H1 (cell line): ENCODE measurements around the gene TLL1. TPM values are rescaled to one million over a fixed set of nuclear protein-coding genes. Genes with fewer than 3 reads are reported as not detected.

Experiments
- CHD2 ChIP-seq: IDR thresholded peaks from 2 replicates; pipeline ENCODE4 v1.6.1; 2012; ENCODE audit warnings: low read length, improper control_type of control experiment
- HDAC6 ChIP-seq: IDR thresholded peaks from one replicate; pipeline ENCODE4 v1.7.1; 2012; ENCODE audit warnings: low read depth, mild to moderate bottlenecking, inconsistent platforms, low read length, moderate library complexity
- NRF1 ChIP-seq: IDR thresholded peaks from 2 replicates; pipeline ENCODE4 v1.6.1; 2011; ENCODE audit warnings: mild to moderate bottlenecking, low read depth, low read length, improper control_type of control experiment
- PHF8 ChIP-seq: fragments of 200-600 bp; sonication (generic); conservative IDR thresholded peaks from 2 replicates; pipeline ENCODE4 v1.7.1; 2012; ENCODE audit warnings: low read depth, mild to moderate bottlenecking, inconsistent platforms, low read length, moderate library complexity
- polyA plus RNA-seq, 7 experiments: library from polyadenylated mRNA; depleted of rRNA in 3 of 7; stranded (reverse) in 5 of 7; unstranded in 2 of 7; fragments of >200 nt in 5 of 7; fragments of 200-250 nt in 2 of 7; gene quantifications; 1 replicate in 5 of 7; 2 replicates in 1 of 7; 4 replicates in 1 of 7; pipeline versions ENCODE4 v1.2.1 to v1.2.3, GENCODE V29; 2011 to 2013; ENCODE audit warnings: missing spikeins in 2 of 7, mixed read lengths in 2 of 7
- total RNA-seq: library from RNA; stranded (reverse); fragmentation: NEBNext Ultra II Directional; extraction: Animal tissue kit (Norgen Biotek cat#: 25700); gene quantifications from 2 replicates; pipeline ENCODE4 v1.2.1, GENCODE V29; 2021
- TF ChIP-seq, protein P1 (sequence below), 3 experiments: IDR thresholded peaks; 1 replicate in 2 of 3; 2 replicates in 1 of 3; pipeline versions ENCODE4 v1.5.1 to v1.6.1; 2011; ENCODE audit warnings: low read length in 3 of 3, mild to moderate bottlenecking in 3 of 3, inconsistent platforms in 2 of 3, low read depth in 1 of 3, moderate library complexity in 1 of 3; ENCODE audit not compliant: insufficient read depth in 1 of 3; ENCODE audit errors: control extremely low read depth in 1 of 3
- TF ChIP-seq, protein P2 (sequence below): IDR thresholded peaks from 2 replicates; pipeline ENCODE4 v1.6.1; 2011; ENCODE audit warnings: low read length, improper control_type of control experiment

TLL1 gene
- total and polyA plus RNA-seq, 2 of the 8 experiments (the other 6 are each of a cell fraction or from before 2014, with no cell fraction given) = 0.18 to 1.1 TPM

DNA sequence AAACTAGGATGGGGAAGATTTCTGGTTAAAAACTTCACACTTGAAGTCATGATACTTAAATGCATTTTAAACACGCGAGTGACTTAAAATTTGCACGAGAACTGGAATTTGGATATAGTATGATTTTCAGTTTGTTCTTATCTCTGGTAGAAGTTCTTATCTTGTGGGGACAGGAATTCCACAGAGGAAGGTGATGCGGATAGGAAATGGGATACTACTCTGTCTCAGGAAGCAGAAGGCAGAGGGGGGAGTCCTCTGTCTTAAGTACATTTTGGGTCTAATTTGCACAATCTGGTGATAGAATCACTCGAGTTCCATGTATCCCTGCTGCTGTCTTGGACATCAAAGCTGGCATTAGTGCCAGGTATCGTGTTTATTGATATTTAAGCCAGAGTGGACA, 53.3 kb downstream of the TLL1 start (continued):
- TF ChIP-seq, protein P1, sequence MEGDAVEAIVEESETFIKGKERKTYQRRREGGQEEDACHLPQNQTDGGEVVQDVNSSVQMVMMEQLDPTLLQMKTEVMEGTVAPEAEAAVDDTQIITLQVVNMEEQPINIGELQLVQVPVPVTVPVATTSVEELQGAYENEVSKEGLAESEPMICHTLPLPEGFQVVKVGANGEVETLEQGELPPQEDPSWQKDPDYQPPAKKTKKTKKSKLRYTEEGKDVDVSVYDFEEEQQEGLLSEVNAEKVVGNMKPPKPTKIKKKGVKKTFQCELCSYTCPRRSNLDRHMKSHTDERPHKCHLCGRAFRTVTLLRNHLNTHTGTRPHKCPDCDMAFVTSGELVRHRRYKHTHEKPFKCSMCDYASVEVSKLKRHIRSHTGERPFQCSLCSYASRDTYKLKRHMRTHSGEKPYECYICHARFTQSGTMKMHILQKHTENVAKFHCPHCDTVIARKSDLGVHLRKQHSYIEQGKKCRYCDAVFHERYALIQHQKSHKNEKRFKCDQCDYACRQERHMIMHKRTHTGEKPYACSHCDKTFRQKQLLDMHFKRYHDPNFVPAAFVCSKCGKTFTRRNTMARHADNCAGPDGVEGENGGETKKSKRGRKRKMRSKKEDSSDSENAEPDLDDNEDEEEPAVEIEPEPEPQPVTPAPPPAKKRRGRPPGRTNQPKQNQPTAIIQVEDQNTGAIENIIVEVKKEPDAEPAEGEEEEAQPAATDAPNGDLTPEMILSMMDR (IDR thresholded peaks at IDR 0.05; ENCODE audit: control extremely low read depth in 1 of 3, insufficient read depth in 1 of 3, low read depth in 1 of 3, low read length in 3 of 3) = no peak
- no peak for TF ChIP-seq PHF8
- no peak for TF ChIP-seq NRF1
- TF ChIP-seq, protein P2, sequence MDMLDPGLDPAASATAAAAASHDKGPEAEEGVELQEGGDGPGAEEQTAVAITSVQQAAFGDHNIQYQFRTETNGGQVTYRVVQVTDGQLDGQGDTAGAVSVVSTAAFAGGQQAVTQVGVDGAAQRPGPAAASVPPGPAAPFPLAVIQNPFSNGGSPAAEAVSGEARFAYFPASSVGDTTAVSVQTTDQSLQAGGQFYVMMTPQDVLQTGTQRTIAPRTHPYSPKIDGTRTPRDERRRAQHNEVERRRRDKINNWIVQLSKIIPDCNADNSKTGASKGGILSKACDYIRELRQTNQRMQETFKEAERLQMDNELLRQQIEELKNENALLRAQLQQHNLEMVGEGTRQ = no peak
- TF ChIP-seq HDAC6 = no peak
- TF ChIP-seq CHD2 = no peak
- TF ChIP-seq, all 59 proteins: peak for 0
